Measurements from ENCODE around the gene SLC29A3. TPM values are rescaled to one million over a fixed set of nuclear protein-coding genes. Genes with fewer than 3 reads are reported as not detected.

SLC29A3 gene
- total and polyA plus RNA-seq, 10 of the 15 experiments (the other 5 are each of a cell fraction or from before 2014, with no cell fraction given): 1.5 to 4.0 (median 2.7) TPM

DNA sequence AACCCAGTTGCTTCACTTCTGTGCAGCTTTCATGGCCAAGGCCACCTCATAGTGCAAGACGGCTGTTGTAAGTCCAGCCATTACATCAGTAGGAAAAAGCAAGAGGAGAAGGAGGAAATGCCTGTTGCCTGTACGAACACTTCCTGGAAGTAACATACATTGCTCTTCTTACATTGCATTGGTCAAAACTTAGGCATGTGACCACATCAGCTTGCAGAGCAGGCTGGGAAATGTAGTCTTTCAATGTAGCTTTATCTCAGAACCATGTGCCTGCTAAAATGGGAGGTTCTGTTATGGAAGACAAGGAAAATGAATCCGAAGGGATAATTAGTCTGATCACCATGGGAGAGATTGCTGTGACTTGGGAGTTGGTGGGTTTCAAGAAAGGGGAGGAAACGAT lies 4.3 kb downstream of the SLC29A3 start:
- FAIRE-seq: peak; percentile 27
- POLR2A ChIA-PET: interaction anchor here (1.5 kb wide), 1 partner anchor 11 kb away, joined by 6 read pairs; no protein-coding TSS in a partner anchor
- TF ChIP-seq ETV6 (conservative IDR thresholded peaks at IDR 0.05 in 1 of 2, IDR thresholded peaks at IDR 0.05 in 1 of 2; ENCODE audit: borderline replicate concordance in 1 of 2, low read depth in 1 of 2) (peak in 1 of 2 experiments; percentile 32; a peak in 1 of 4 replicates), NFYB (IDR thresholded peaks at IDR 0.05; ENCODE audit: insufficient read depth, low read depth, low read length) (peak; percentile 23; the same call in 1 of the 2 replicates), ZZZ3 (IDR thresholded peaks at IDR 0.05; ENCODE audit: control insufficient read depth, insufficient read length, low read depth) (no peak), SP1 (IDR thresholded peaks at IDR 0.05; ENCODE audit: low read depth, low read length) (no peak), YBX1 (IDR thresholded peaks at IDR 0.05) (no peak), MEF2B (IDR thresholded peaks at IDR 0.05; ENCODE audit: partially characterized antibody, poor library complexity, severe bottlenecking) (no peak), SIX5 (IDR thresholded peaks at IDR 0.05; ENCODE audit: low read depth, low read length, severe bottlenecking) (peak; percentile 80), DPF2 (IDR thresholded peaks at IDR 0.05) (no peak), HCFC1 (IDR thresholded peaks at IDR 0.05; ENCODE audit: low read length) (peak; percentile 76), HSF1 (IDR thresholded peaks at IDR 0.05; ENCODE audit: low read depth, low read length) (no peak), YY1 (IDR thresholded peaks at IDR 0.05; ENCODE audit: low read depth, low read length) (0 out of 2 replicates have a peak, but pooled peaks have one; percentile 18), CREB1 (IDR thresholded peaks at IDR 0.05; ENCODE audit: low read depth) (no peak), RFX5 (IDR thresholded peaks at IDR 0.05; ENCODE audit: low read depth, low read length) (no peak), USF1 (IDR thresholded peaks at IDR 0.05; ENCODE audit: borderline replicate concordance, extremely low read length, insufficient read depth, low read depth, low read length) (peak; percentile 80)
- TF ChIP-seq, protein P1, sequence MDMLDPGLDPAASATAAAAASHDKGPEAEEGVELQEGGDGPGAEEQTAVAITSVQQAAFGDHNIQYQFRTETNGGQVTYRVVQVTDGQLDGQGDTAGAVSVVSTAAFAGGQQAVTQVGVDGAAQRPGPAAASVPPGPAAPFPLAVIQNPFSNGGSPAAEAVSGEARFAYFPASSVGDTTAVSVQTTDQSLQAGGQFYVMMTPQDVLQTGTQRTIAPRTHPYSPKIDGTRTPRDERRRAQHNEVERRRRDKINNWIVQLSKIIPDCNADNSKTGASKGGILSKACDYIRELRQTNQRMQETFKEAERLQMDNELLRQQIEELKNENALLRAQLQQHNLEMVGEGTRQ (IDR thresholded peaks at IDR 0.05; ENCODE audit: borderline replicate concordance, low read depth, low read length): peak; percentile 51; the same call in 1 of the 2 replicates
- TF ChIP-seq, protein P2, sequence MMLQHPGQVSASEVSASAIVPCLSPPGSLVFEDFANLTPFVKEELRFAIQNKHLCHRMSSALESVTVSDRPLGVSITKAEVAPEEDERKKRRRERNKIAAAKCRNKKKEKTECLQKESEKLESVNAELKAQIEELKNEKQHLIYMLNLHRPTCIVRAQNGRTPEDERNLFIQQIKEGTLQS (IDR thresholded peaks at IDR 0.05; ENCODE audit: borderline replicate concordance, extremely low read depth, low read depth, low read length): peak; percentile 85; the same call in 1 of the 2 replicates
- TF ChIP-seq, protein P3, sequence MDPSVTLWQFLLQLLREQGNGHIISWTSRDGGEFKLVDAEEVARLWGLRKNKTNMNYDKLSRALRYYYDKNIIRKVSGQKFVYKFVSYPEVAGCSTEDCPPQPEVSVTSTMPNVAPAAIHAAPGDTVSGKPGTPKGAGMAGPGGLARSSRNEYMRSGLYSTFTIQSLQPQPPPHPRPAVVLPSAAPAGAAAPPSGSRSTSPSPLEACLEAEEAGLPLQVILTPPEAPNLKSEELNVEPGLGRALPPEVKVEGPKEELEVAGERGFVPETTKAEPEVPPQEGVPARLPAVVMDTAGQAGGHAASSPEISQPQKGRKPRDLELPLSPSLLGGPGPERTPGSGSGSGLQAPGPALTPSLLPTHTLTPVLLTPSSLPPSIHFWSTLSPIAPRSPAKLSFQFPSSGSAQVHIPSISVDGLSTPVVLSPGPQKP (IDR thresholded peaks at IDR 0.05; ENCODE audit: low read depth, low read length): no peak

More for the DNA sequence above, 4.3 kb downstream of the SLC29A3 start:
- intact Hi-C loops (cut with micrococcal nuclease; ENCODE audit: unreplicated experiment) (no loop called here), in situ Hi-C loops (cut with MboI) (loop anchor here (5.0 kb wide), 1 partner anchor 34 kb away; no protein-coding TSS in a partner anchor)
- 63% methylated on average over 4 of the region's 4 CpGs for whole genome bisulfite sequencing (ENCODE audit: insufficient coverage, insufficient replicate concordance, low lambda C conversion rate, missing lambda C conversion rate)
- Histone ChIP-seq H3K9me3 (replicated peaks; ENCODE audit: control insufficient read depth, insufficient read depth, low read length) (no peaks in the 10 kb centered on the region), H3K27ac (ENCODE audit: control insufficient read depth, insufficient read depth) (no peak overlapping the region), H3K9ac (ENCODE audit: control insufficient read depth, insufficient read depth, low read length) (no peak overlapping the region), H3K4me3 (no peak overlapping the region), H3K4me1 (ENCODE audit: control insufficient read depth, insufficient read depth, low read length) (peaks cover 8% of the 10 kb centered on the region), H2AFZ (ENCODE audit: control insufficient read depth, low read depth, low read length) (peak overlapping the region; percentile 24; the same call in 1 of the 2 replicates), H3K4me2 (ENCODE audit: control insufficient read depth, insufficient read depth) (no peak overlapping the region), H3K36me3 (ENCODE audit: control insufficient read depth in 2 of 2, insufficient read depth in 2 of 2, low read length in 1 of 2) (no peaks in the 10 kb centered on the region; a peak in 2 of 4 replicates), H3K27me3 (replicated peaks in 1 of 2; ENCODE audit: control insufficient read depth in 2 of 2, insufficient read depth in 2 of 2, low read length in 1 of 2) (no peaks in the 10 kb centered on the region), H3K79me2 (ENCODE audit: control insufficient read depth, insufficient read depth, low read length) (no peaks in the 10 kb centered on the region), H4K20me1 (ENCODE audit: control insufficient read depth, insufficient read depth) (no peaks in the 10 kb centered on the region)
- ChIA-PET CTCF (interaction anchor here (0.9 to 11.1 kb wide), 5 partner anchors 9 to 247 kb away, joined by 3 to 359 read pairs (median 3); no protein-coding TSS in a partner anchor), SMC1A (ENCODE audit: uncharacterized antibody, unreplicated experiment) (interaction anchor here (1.0 to 14.0 kb wide), 5 partner anchors 14 to 375 kb away, joined by 3 to 249 read pairs (median 4); no protein-coding TSS in a partner anchor), RAD21 (ENCODE audit: unreplicated experiment) (interaction anchor here (1.3 kb wide), 1 partner anchor 573 kb away, joined by 3 read pairs; no protein-coding TSS in a partner anchor)
- DNase-seq (ENCODE audit: low read depth, low spot score): no peak
- ATAC-seq: no peak
- BruUV-seq (replicated peaks): no TSS peak

Measured in GM12878 (cell line).